Large intestine (tissue), 3 donors: ENCODE results near the gene PIGH. TPM values are rescaled to one million over a fixed set of nuclear protein-coding genes. Genes with fewer than 3 reads are reported as not detected.
A peak's percentile ranks its signal among the peaks of the same experiment; 100 is the strongest.

Source experiments
- DNase-seq, 2 donors: peaks; one replicate each; pipeline versions ENCODE4 v3.0.0 to v3.0.0-alpha.2; 2013
- H3K27ac ChIP-seq: one replicate; pipeline ENCODE4 v1.5.1; 2013; ENCODE audit warnings: low read length
- H3K27me3 ChIP-seq: 2 replicates; pipeline ENCODE4 v1.6.1; 2013; ENCODE audit warnings: low read length; ENCODE audit not compliant: control insufficient read depth, insufficient read depth
- H3K36me3 ChIP-seq: 2 replicates; pipeline ENCODE4 v1.6.1; 2013; ENCODE audit warnings: low read length; ENCODE audit not compliant: control insufficient read depth, insufficient read depth
- H3K4me1 ChIP-seq: one replicate; pipeline ENCODE4 v1.6.1; 2013; ENCODE audit warnings: low read length; ENCODE audit not compliant: control insufficient read depth, insufficient read depth
- H3K4me3 ChIP-seq: one replicate; pipeline ENCODE4 v1.5.1; 2013; ENCODE audit warnings: low read length
- H3K9me3 ChIP-seq: one replicate; pipeline ENCODE4 v1.6.1; 2013; ENCODE audit warnings: mild to moderate bottlenecking, low read depth, low read length, moderate library complexity; ENCODE audit not compliant: control insufficient read depth
- WGBS: methylation state at CpG from one replicate; pipeline ENCODE4 v1.1.5; 2013; ENCODE audit warnings: low lambda C conversion rate; ENCODE audit not compliant: insufficient coverage; 5-methylcytosine and 5-hydroxymethylcytosine counted together
- polyA plus RNA-seq: library from polyadenylated mRNA; unstranded; fragments of 120-200 nt; gene quantifications from one replicate; pipeline ENCODE4 v1.2.1, GENCODE V29; 2013

Gene PIGH
- polyA plus RNA-seq, 1 donor, result 51.4 TPM

- Histone ChIP-seq H3K9me3 (no peaks in the 10 kb centered on the region), H3K27me3 (no peaks in the 10 kb centered on the region), H3K4me3 (no peak overlapping the region), H3K27ac (no peak overlapping the region), H3K36me3 (peaks cover 60% of the 10 kb centered on the region), H3K4me1 (peaks cover 39% of the 10 kb centered on the region)
- no peak for DNase-seq
- no CpG with 5 or more reads among the region's 3 CpGs for WGBS
Observed at GRCh38 chr14:67584978-67585377, 15.1 kb downstream of the PIGH start.

GRCh38 chr14:67583711-67584644 is 16.1 kb downstream of the PIGH start:
- peaks cover 41% of the 10 kb centered on the region for H3K4me1 ChIP-seq
- no peaks in the 10 kb centered on the region for H3K9me3 ChIP-seq
- H3K4me3 ChIP-seq, result no peak overlapping the region
- WGBS, result no CpG with 5 or more reads among the region's 6 CpGs
- H3K27ac ChIP-seq, result no peak overlapping the region
- DNase-seq, result no peak
- peaks cover 65% of the 10 kb centered on the region for H3K36me3 ChIP-seq
- H3K27me3 ChIP-seq, result no peaks in the 10 kb centered on the region

- Histone ChIP-seq H3K4me3 (no peak overlapping the region), H3K9me3 (no peaks in the 10 kb centered on the region), H3K27ac (peak overlapping the region; percentile 83), H3K27me3 (no peaks in the 10 kb centered on the region), H3K4me1 (peaks cover 28% of the 10 kb centered on the region), H3K36me3 (peaks cover 68% of the 10 kb centered on the region)
- no CpG with 5 or more reads among the region's 7 CpGs for WGBS
- DNase-seq, result no peak
Observed at GRCh38 chr14:67582061-67582460, 18.0 kb downstream of the PIGH start.

GRCh38 chr14:67581643-67582042 is 18.4 kb downstream of the PIGH start:
- Histone ChIP-seq H3K4me3 (no peak overlapping the region), H3K9me3 (no peaks in the 10 kb centered on the region), H3K36me3 (peaks cover 64% of the 10 kb centered on the region), H3K27me3 (no peaks in the 10 kb centered on the region), H3K4me1 (peaks cover 31% of the 10 kb centered on the region), H3K27ac (peak overlapping the region; percentile 83)
- peak in 1 of 2 donors; percentile 72 for DNase-seq
- WGBS, result no CpG with 5 or more reads among the region's 1 CpG

- Histone ChIP-seq H3K27me3 (no peaks in the 10 kb centered on the region), H3K4me1 (peaks cover 38% of the 10 kb centered on the region), H3K36me3 (peaks cover 61% of the 10 kb centered on the region), H3K4me3 (no peak overlapping the region), H3K9me3 (no peaks in the 10 kb centered on the region), H3K27ac (peak overlapping the region; percentile 83)
- peak; percentile 89 to 94 for DNase-seq
- WGBS, result 0% methylated on average over 1 of the region's 11 CpGs
Observed at GRCh38 chr14:67580336-67581171, 19.5 kb downstream of the PIGH start.

GRCh38 chr14:67579636-67580035 is 20.4 kb downstream of the PIGH start:
- H3K36me3 ChIP-seq, result peaks cover 60% of the 10 kb centered on the region
- WGBS, result no CpG with 5 or more reads among the region's 7 CpGs

GRCh38 chr14:67579040-67579439 is 21.0 kb downstream of the PIGH start:
- WGBS, result no CpG with 5 or more reads among the region's 15 CpGs
- Histone ChIP-seq H3K9me3 (no peaks in the 10 kb centered on the region), H3K36me3 (peaks cover 58% of the 10 kb centered on the region), H3K4me3 (no peak overlapping the region), H3K4me1 (peaks cover 38% of the 10 kb centered on the region), H3K27ac (no peak overlapping the region), H3K27me3 (no peaks in the 10 kb centered on the region)
- DNase-seq, result no peak

More at GRCh38 chr14:67579636-67580035, 20.4 kb downstream of the PIGH start:
- Histone ChIP-seq H3K4me1 (peaks cover 38% of the 10 kb centered on the region), H3K27me3 (no peaks in the 10 kb centered on the region), H3K9me3 (no peaks in the 10 kb centered on the region), H3K4me3 (no peak overlapping the region), H3K27ac (peak overlapping the region; percentile 83)
- no peak for DNase-seq

- Histone ChIP-seq H3K36me3 (peaks cover 53% of the 10 kb centered on the region), H3K27me3 (no peaks in the 10 kb centered on the region), H3K4me3 (no peak overlapping the region), H3K9me3 (no peaks in the 10 kb centered on the region), H3K27ac (no peak overlapping the region), H3K4me1 (peaks cover 42% of the 10 kb centered on the region)
- WGBS, result no CpG with 5 or more reads among the region's 16 CpGs
- no peak for DNase-seq
Observed at GRCh38 chr14:67577909-67578749, 21.9 kb downstream of the PIGH start.

- Histone ChIP-seq H3K9me3 (no peaks in the 10 kb centered on the region), H3K27me3 (no peaks in the 10 kb centered on the region), H3K4me3 (no peak overlapping the region), H3K27ac (no peak overlapping the region), H3K36me3 (peaks cover 51% of the 10 kb centered on the region), H3K4me1 (peaks cover 50% of the 10 kb centered on the region)
- WGBS, result no CpG with 5 or more reads among the region's 13 CpGs
- DNase-seq, result no peak
Observed at GRCh38 chr14:67577181-67577808, 22.8 kb downstream of the PIGH start.
